DOHH2 (cell line): Measurements from ENCODE around the gene HSD17B7.

Experiments used
- H3F3A ChIP-seq: fragments of 200-600 bp; sonication (generic), shearing (Covaris generic); 2 replicates; pipeline ENCODE4 v1.6.0; 2016; ENCODE audit warnings: antibody characterized with exemption, mild to moderate bottlenecking; ENCODE audit not compliant: control insufficient read depth, insufficient read depth
- H3K27ac ChIP-seq: fragments of 200-600 bp; sonication (generic); 2 replicates; pipeline ENCODE4 v1.5.1; 2014; ENCODE audit warnings: low read depth, mild to moderate bottlenecking, low read length, moderate library complexity
- H3K27me3 ChIP-seq: fragments of 200-600 bp; sonication (generic); 2 replicates; pipeline ENCODE4 v1.6.1; 2014; ENCODE audit warnings: mild to moderate bottlenecking, low read length, mixed read lengths; ENCODE audit not compliant: control insufficient read depth
- H3K36me3 ChIP-seq: fragments of 200-600 bp; sonication (generic); 2 replicates; pipeline ENCODE4 v1.6.1; 2014; ENCODE audit warnings: mild to moderate bottlenecking, low read length, moderate library complexity, mixed read lengths; ENCODE audit not compliant: control insufficient read depth
- H3K4me1 ChIP-seq: fragments of 200-600 bp; sonication (generic); 2 replicates; pipeline ENCODE4 v1.6.1; 2014; ENCODE audit warnings: mild to moderate bottlenecking, low read length, mixed read lengths; ENCODE audit not compliant: control insufficient read depth
- H3K4me2 ChIP-seq: fragments of 200-600 bp; sonication (generic); 2 replicates; pipeline ENCODE4 v1.6.0; 2014; ENCODE audit warnings: mild to moderate bottlenecking, low read length, moderate library complexity
- H3K4me3 ChIP-seq: fragments of 200-600 bp; sonication (generic); 2 replicates; pipeline ENCODE4 v1.5.1; 2014; ENCODE audit warnings: mild to moderate bottlenecking, low read length, mixed read lengths
- H3K79me2 ChIP-seq: fragments of 200-600 bp; sonication (generic); 2 replicates; pipeline ENCODE4 v1.6.1; 2014; ENCODE audit warnings: mild to moderate bottlenecking, low read length, mixed read lengths; ENCODE audit not compliant: control insufficient read depth
- H3K9me2 ChIP-seq: fragments of 200-600 bp; sonication (generic); replicated peaks from 2 replicates; pipeline ENCODE4 v1.6.1; 2014; ENCODE audit warnings: mild to moderate bottlenecking, low read length, mixed read lengths; ENCODE audit not compliant: control insufficient read depth
- H3K9me3 ChIP-seq: fragments of 200-600 bp; sonication (generic); 2 replicates; pipeline ENCODE4 v1.6.1; 2014; ENCODE audit warnings: antibody characterized with exemption, low read length, mixed read lengths; ENCODE audit not compliant: control insufficient read depth, insufficient read depth
- H4K20me1 ChIP-seq: fragments of 200-600 bp; sonication (generic); 2 replicates; pipeline ENCODE4 v1.6.0; 2014; ENCODE audit warnings: low read depth, mild to moderate bottlenecking, antibody characterized with exemption, low read length, moderate library complexity; ENCODE audit not compliant: control insufficient read depth, insufficient read depth
- CTCF ChIP-seq: fragments of 200-600 bp; sonication (generic); IDR thresholded peaks from one replicate; pipeline ENCODE4 v1.5.1; 2014; ENCODE audit warnings: antibody characterized with exemption, mild to moderate bottlenecking, low read depth, low read length; ENCODE audit not compliant: poor library complexity, severe bottlenecking
- EZH2phosphoT487 ChIP-seq: fragments of 200-600 bp; sonication (generic); IDR thresholded peaks from 2 replicates; pipeline ENCODE4 v1.6.1; 2017; ENCODE audit warnings: borderline replicate concordance, mild to moderate bottlenecking, antibody characterized with exemption, low read length, moderate library complexity, mixed read lengths

Gene HSD17B7

GRCh38 chr1:162753001-162753658 lies 37.4 kb upstream of the HSD17B7 start:
- Histone ChIP-seq H3K36me3 (no peaks in the 10 kb centered on the region), H3K27ac (no peak overlapping the region), H3K9me3 (no peaks in the 10 kb centered on the region), H3K9me2 (no peaks in the 10 kb centered on the region), H3F3A (no peaks in the 10 kb centered on the region), H3K27me3 (no peaks in the 10 kb centered on the region), H3K79me2 (no peaks in the 10 kb centered on the region), H3K4me1 (no peaks in the 10 kb centered on the region), H4K20me1 (no peaks in the 10 kb centered on the region), H3K4me2 (no peak overlapping the region), H3K4me3 (no peak overlapping the region)
- TF ChIP-seq EZH2phosphoT487, result no peak
- TF ChIP-seq CTCF, result no peak

- Histone ChIP-seq H3F3A (no peaks in the 10 kb centered on the region), H3K9me2 (no peaks in the 10 kb centered on the region), H3K79me2 (no peaks in the 10 kb centered on the region), H3K4me3 (no peak overlapping the region), H3K4me1 (no peaks in the 10 kb centered on the region), H3K4me2 (no peak overlapping the region), H4K20me1 (no peaks in the 10 kb centered on the region), H3K27me3 (no peaks in the 10 kb centered on the region), H3K9me3 (no peaks in the 10 kb centered on the region), H3K27ac (no peak overlapping the region), H3K36me3 (no peaks in the 10 kb centered on the region)
- TF ChIP-seq EZH2phosphoT487 (no peak), CTCF (no peak)
Measured at GRCh38 chr1:162753998-162754585, 36.4 kb upstream of the HSD17B7 start.

- H3K9me3 ChIP-seq, result no peaks in the 10 kb centered on the region
- no peak overlapping the region for H3K4me2 ChIP-seq
- H3K36me3 ChIP-seq, result no peaks in the 10 kb centered on the region
- H4K20me1 ChIP-seq, result no peaks in the 10 kb centered on the region
- H3K79me2 ChIP-seq, result no peaks in the 10 kb centered on the region
- TF ChIP-seq EZH2phosphoT487 (no peak), CTCF (no peak)
- no peaks in the 10 kb centered on the region for H3F3A ChIP-seq
- no peaks in the 10 kb centered on the region for H3K9me2 ChIP-seq
- no peaks in the 10 kb centered on the region for H3K4me1 ChIP-seq
- no peak overlapping the region for H3K27ac ChIP-seq
- no peaks in the 10 kb centered on the region for H3K27me3 ChIP-seq
- no peak overlapping the region for H3K4me3 ChIP-seq
Measured at GRCh38 chr1:162755306-162755705, 35.2 kb upstream of the HSD17B7 start.
